ENCODE measurements around the gene NLRP12. TPM values are rescaled to one million over a fixed set of nuclear protein-coding genes. Genes with fewer than 3 reads are reported as not detected.

Gene NLRP12
- total and polyA plus RNA-seq, 10 of the 15 experiments (the other 5 are each of a cell fraction or from before 2014, with no cell fraction given) = not detected

DNA sequence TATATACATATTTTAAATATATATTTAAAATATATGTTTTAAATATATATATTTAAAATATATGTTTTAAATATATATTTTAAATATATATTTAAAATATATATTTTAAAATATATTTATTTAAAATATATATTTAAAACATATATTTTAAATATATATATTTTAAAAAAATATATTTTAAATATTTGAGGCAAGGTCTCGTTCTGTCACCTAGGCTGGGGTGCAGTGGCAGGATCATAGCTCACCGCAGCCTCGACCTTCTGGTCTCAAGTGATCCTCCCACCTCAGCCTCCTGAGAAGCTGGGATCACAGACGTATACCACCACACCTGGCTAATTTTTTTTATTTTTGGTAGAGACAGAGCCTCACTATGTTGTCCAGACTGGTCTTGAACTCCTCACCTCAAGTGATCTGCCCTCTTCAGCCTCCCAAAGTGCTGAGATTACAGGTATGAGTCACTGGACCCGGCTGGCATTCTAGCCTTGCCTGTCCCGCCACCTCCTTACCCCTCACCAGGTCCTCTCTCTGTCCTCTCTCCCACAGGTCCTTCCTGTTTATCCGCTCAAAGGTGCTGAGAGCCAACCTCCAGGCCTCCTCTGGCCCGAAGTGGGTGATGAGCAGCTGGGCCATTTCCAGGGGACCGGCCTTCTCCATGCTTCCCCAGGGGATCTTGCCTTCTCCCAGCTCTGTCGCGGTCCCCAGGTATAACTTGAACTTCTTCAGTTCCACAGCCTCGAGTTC, 564 bp downstream of the NLRP12 start (continued):
- TF ChIP-seq MEF2A (IDR thresholded peaks at IDR 0.05; ENCODE audit: insufficient read depth, low read depth, low read length) (no peak), FOXM1 (IDR thresholded peaks at IDR 0.05; ENCODE audit: low read depth, low read length) (no peak), LARP7 (IDR thresholded peaks at IDR 0.05) (no peak), BMI1 (IDR thresholded peaks at IDR 0.05; ENCODE audit: borderline replicate concordance) (no peak), SRF (IDR thresholded peaks at IDR 0.05; ENCODE audit: low read depth in 2 of 2, low read length in 2 of 2) (no peak), RELA (IDR thresholded peaks at IDR 0.05; ENCODE audit: borderline replicate concordance, partially characterized antibody) (no peak), SP1 (IDR thresholded peaks at IDR 0.05; ENCODE audit: low read depth, low read length) (no peak), POLR2A (IDR thresholded peaks at IDR 0.05; ENCODE audit: low read depth, low read length) (no peak), MTA2 (IDR thresholded peaks at IDR 0.05; ENCODE audit: low read depth) (no peak), ZNF274 (IDR thresholded peaks at IDR 0.05; ENCODE audit: insufficient read depth, insufficient read length) (no peak)
- TF ChIP-seq, protein P1, sequence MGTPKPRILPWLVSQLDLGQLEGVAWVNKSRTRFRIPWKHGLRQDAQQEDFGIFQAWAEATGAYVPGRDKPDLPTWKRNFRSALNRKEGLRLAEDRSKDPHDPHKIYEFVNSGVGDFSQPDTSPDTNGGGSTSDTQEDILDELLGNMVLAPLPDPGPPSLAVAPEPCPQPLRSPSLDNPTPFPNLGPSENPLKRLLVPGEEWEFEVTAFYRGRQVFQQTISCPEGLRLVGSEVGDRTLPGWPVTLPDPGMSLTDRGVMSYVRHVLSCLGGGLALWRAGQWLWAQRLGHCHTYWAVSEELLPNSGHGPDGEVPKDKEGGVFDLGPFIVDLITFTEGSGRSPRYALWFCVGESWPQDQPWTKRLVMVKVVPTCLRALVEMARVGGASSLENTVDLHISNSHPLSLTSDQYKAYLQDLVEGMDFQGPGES (IDR thresholded peaks at IDR 0.05) = no peak
- TF ChIP-seq, protein P2, sequence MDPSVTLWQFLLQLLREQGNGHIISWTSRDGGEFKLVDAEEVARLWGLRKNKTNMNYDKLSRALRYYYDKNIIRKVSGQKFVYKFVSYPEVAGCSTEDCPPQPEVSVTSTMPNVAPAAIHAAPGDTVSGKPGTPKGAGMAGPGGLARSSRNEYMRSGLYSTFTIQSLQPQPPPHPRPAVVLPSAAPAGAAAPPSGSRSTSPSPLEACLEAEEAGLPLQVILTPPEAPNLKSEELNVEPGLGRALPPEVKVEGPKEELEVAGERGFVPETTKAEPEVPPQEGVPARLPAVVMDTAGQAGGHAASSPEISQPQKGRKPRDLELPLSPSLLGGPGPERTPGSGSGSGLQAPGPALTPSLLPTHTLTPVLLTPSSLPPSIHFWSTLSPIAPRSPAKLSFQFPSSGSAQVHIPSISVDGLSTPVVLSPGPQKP (IDR thresholded peaks at IDR 0.05; ENCODE audit: low read depth, low read length) = no peak

DNA sequence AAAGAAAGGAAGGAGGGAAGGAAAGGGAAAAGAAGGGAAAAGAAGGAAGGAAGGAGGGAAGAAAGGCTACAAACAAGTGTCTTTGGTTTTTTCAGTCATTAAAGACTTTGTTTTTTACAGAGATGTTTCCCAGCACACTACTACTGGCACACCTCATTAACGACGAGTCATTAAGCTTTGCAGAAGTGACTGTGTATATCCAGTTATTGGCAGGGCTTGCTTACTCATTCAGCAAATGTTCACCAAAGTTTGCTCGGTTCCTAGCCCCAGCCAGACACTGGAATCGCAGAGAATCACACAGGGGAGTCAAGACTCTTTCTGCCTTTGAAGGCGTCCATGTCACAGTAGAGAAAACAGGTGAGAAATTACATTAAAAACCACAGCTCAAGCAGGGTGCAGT, 4.3 kb downstream of the NLRP12 start:
- 24% methylated on average over 5 of the region's 5 CpGs for WGBS (ENCODE audit: insufficient coverage, insufficient replicate concordance, low lambda C conversion rate, missing lambda C conversion rate)
- ChIA-PET POLR2A (no interaction called here), SMC1A (ENCODE audit: uncharacterized antibody, unreplicated experiment) (no interaction called here), RAD21 (ENCODE audit: unreplicated experiment) (no interaction called here), CTCF (no interaction called here)
- H3K4me2 ChIP-seq (ENCODE audit: control insufficient read depth, insufficient read depth) = no peak overlapping the region
- DNase-seq (ENCODE audit: low read depth, low spot score) (no peak), ATAC-seq (no peak), FAIRE-seq (no peak)
- H3K4me1 ChIP-seq (ENCODE audit: control insufficient read depth, insufficient read depth, low read length) = no peaks in the 10 kb centered on the region
- in situ Hi-C loops (cut with MboI) (no loop called here), intact Hi-C loops (cut with micrococcal nuclease; ENCODE audit: unreplicated experiment) (no loop called here)
- H3K9me3 ChIP-seq (replicated peaks; ENCODE audit: control insufficient read depth, insufficient read depth, low read length) = no peaks in the 10 kb centered on the region
- H3K27me3 ChIP-seq (replicated peaks in 1 of 2; ENCODE audit: control insufficient read depth in 2 of 2, insufficient read depth in 2 of 2, low read length in 1 of 2) = no peaks in the 10 kb centered on the region
- H3K9ac ChIP-seq (ENCODE audit: control insufficient read depth, insufficient read depth, low read length) = no peak overlapping the region
- BruUV-seq (replicated peaks) = no TSS peak
- no peak overlapping the region for H3K4me3 ChIP-seq
- H3K79me2 ChIP-seq (ENCODE audit: control insufficient read depth, insufficient read depth, low read length) = no peaks in the 10 kb centered on the region
- H3K36me3 ChIP-seq (ENCODE audit: control insufficient read depth in 2 of 2, insufficient read depth in 2 of 2, low read length in 1 of 2) = no peaks in the 10 kb centered on the region
- no peak overlapping the region for H2AFZ ChIP-seq (ENCODE audit: control insufficient read depth, low read depth, low read length)
- no peak overlapping the region for H3K27ac ChIP-seq (ENCODE audit: control insufficient read depth, insufficient read depth)
- H4K20me1 ChIP-seq (ENCODE audit: control insufficient read depth, insufficient read depth) = no peaks in the 10 kb centered on the region
- TF ChIP-seq, protein P3, sequence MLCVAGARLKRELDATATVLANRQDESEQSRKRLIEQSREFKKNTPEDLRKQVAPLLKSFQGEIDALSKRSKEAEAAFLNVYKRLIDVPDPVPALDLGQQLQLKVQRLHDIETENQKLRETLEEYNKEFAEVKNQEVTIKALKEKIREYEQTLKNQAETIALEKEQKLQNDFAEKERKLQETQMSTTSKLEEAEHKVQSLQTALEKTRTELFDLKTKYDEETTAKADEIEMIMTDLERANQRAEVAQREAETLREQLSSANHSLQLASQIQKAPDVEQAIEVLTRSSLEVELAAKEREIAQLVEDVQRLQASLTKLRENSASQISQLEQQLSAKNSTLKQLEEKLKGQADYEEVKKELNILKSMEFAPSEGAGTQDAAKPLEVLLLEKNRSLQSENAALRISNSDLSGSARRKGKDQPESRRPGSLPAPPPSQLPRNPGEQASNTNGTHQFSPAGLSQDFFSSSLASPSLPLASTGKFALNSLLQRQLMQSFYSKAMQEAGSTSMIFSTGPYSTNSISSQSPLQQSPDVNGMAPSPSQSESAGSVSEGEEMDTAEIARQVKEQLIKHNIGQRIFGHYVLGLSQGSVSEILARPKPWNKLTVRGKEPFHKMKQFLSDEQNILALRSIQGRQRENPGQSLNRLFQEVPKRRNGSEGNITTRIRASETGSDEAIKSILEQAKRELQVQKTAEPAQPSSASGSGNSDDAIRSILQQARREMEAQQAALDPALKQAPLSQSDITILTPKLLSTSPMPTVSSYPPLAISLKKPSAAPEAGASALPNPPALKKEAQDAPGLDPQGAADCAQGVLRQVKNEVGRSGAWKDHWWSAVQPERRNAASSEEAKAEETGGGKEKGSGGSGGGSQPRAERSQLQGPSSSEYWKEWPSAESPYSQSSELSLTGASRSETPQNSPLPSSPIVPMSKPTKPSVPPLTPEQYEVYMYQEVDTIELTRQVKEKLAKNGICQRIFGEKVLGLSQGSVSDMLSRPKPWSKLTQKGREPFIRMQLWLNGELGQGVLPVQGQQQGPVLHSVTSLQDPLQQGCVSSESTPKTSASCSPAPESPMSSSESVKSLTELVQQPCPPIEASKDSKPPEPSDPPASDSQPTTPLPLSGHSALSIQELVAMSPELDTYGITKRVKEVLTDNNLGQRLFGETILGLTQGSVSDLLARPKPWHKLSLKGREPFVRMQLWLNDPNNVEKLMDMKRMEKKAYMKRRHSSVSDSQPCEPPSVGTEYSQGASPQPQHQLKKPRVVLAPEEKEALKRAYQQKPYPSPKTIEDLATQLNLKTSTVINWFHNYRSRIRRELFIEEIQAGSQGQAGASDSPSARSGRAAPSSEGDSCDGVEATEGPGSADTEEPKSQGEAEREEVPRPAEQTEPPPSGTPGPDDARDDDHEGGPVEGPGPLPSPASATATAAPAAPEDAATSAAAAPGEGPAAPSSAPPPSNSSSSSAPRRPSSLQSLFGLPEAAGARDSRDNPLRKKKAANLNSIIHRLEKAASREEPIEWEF (IDR thresholded peaks at IDR 0.05; ENCODE audit: insufficient replicate concordance, low read depth, low read length) = no peak
- TF ChIP-seq CBFB (IDR thresholded peaks at IDR 0.05; ENCODE audit: low read depth) (no peak), HDGF (IDR thresholded peaks at IDR 0.05) (no peak), CHD1 (IDR thresholded peaks at IDR 0.05; ENCODE audit: low read depth, low read length) (no peak)
- TF ChIP-seq, protein P4, sequence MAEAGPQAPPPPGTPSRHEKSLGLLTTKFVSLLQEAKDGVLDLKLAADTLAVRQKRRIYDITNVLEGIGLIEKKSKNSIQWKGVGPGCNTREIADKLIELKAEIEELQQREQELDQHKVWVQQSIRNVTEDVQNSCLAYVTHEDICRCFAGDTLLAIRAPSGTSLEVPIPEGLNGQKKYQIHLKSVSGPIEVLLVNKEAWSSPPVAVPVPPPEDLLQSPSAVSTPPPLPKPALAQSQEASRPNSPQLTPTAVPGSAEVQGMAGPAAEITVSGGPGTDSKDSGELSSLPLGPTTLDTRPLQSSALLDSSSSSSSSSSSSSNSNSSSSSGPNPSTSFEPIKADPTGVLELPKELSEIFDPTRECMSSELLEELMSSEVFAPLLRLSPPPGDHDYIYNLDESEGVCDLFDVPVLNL (IDR thresholded peaks at IDR 0.05; ENCODE audit: low read depth, low read length) = no peak

All from GM12878 (cell line).